Nephron (organoid): ENCODE results near the gene IFNK.

ENCODE experiments used
- H3K27ac Mint-ChIP-seq, 3 experiments: 2 replicates each; pipeline ENCODE4 v1.8.0; 2020; ENCODE audit warnings: mixed read lengths in 3 of 3, mild to moderate bottlenecking in 2 of 3, moderate library complexity in 1 of 3
- H3K27me3 Mint-ChIP-seq: 2 replicates; pipeline ENCODE4 v1.8.0; 2021; ENCODE audit warnings: low read depth, mild to moderate bottlenecking, moderate library complexity, mixed read lengths
- H3K36me3 Mint-ChIP-seq: 2 replicates; pipeline ENCODE4 v1.8.0; 2020; ENCODE audit warnings: low read depth, mixed read lengths
- H3K4me1 Mint-ChIP-seq: 2 replicates; pipeline ENCODE4 v1.8.0; 2020; ENCODE audit warnings: mixed read lengths
- H3K4me3 Mint-ChIP-seq, 3 experiments: 2 replicates each; pipeline ENCODE4 v1.8.0; 2020; ENCODE audit warnings: mild to moderate bottlenecking in 3 of 3, mixed read lengths in 3 of 3, moderate library complexity in 2 of 3
- H3K9me3 Mint-ChIP-seq: 2 replicates; pipeline ENCODE4 v1.8.0; 2020; ENCODE audit warnings: mixed read lengths
- CTCF ChIP-seq, 3 experiments: fragments of 200-600 bp; sonication (generic); IDR thresholded peaks; one replicate each; pipeline ENCODE4 v1.5.0; 2021; ENCODE audit warnings: antibody characterized with exemption in 3 of 3; ENCODE audit not compliant: unreplicated experiment in 3 of 3

Gene IFNK

DNA sequence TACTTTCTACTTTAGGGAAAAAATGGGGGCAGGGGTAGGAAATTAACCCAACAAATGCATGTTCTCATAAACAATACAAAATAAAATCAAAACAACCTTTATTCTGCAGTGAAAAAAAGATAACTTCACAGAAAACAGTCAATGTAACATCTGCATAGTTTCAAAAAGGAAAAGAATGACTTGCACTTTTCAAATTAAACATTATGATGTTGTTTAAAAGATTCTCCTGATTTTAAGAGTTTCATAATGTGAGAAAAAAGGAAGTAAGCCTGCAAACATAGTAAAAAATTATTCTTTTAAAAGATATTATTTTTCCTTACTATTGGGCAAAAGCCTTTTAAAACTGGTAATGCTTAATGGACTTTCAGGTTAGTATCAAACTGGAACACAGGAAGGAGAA, 41.6 kb downstream of the IFNK start:
- no peak overlapping the region for H3K4me3 Mint-ChIP-seq
- H3K4me1 Mint-ChIP-seq: peaks cover 2% of the 10 kb centered on the region
- H3K27ac Mint-ChIP-seq: no peak overlapping the region
- H3K36me3 Mint-ChIP-seq: peaks cover 25% of the 10 kb centered on the region
- no peaks in the 10 kb centered on the region for H3K9me3 Mint-ChIP-seq
- H3K27me3 Mint-ChIP-seq: no peaks in the 10 kb centered on the region
- no peak for TF ChIP-seq CTCF (IDR thresholded peaks at IDR 0.05; ENCODE audit: unreplicated experiment in 3 of 3)

- no peak for TF ChIP-seq CTCF (IDR thresholded peaks at IDR 0.05; ENCODE audit: unreplicated experiment in 3 of 3)
- H3K27me3 Mint-ChIP-seq: no peaks in the 10 kb centered on the region
- peaks cover 6% of the 10 kb centered on the region for H3K4me1 Mint-ChIP-seq
- no peaks in the 10 kb centered on the region for H3K9me3 Mint-ChIP-seq
- no peak overlapping the region for H3K27ac Mint-ChIP-seq
- peaks cover 22% of the 10 kb centered on the region for H3K36me3 Mint-ChIP-seq
- H3K4me3 Mint-ChIP-seq: no peak overlapping the region
Measured at GRCh38 chr9:27566118-27566517, 42.0 kb downstream of the IFNK start.

DNA sequence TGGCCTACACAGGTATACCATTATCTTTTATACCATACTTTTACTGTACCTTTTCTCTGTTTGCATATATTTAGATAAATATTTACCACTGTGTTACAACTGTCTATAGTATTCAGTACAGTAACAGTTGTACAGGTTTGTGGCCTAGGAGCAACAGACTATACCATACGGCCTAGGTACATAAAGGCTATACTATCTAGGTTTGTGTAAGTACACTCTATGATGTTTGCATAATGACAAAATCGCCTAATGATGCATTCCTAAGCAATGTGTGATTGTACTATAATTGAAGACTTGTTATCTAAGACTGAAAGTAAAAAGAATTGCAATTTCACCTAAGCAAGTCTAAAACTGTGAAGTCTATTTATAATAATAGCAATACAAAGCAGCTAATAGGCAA, 45.3 kb downstream of the IFNK start:
- Mint-ChIP-seq H3K4me1 (peaks cover 24% of the 10 kb centered on the region), H3K4me3 (no peak overlapping the region), H3K27me3 (no peaks in the 10 kb centered on the region), H3K36me3 (peaks cover 11% of the 10 kb centered on the region), H3K27ac (no peak overlapping the region), H3K9me3 (no peaks in the 10 kb centered on the region)
- TF ChIP-seq CTCF (IDR thresholded peaks at IDR 0.05; ENCODE audit: unreplicated experiment in 3 of 3): no peak

DNA sequence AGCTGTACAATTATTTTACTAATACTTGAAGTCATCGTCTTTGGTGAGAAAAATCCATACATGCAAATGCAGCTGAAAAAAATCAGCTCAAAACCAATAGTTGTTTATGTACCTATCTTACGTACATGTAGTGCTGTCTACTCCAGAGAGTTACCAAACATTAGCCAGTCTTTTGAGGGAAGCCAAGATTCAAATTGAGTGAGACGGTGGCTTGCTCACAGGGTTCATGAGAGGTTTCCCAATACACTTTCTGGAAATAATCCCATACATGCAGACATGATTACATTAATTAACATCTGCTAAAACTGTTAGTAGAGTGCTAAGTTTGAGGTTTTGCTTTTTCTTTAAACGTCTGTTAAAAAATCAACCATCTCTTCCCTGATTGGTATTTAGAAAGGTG, 46.9 kb downstream of the IFNK start:
- peaks cover 28% of the 10 kb centered on the region for H3K4me1 Mint-ChIP-seq
- H3K36me3 Mint-ChIP-seq: peaks cover 4% of the 10 kb centered on the region
- TF ChIP-seq CTCF (IDR thresholded peaks at IDR 0.05; ENCODE audit: unreplicated experiment in 3 of 3): no peak
- H3K27ac Mint-ChIP-seq: peak overlapping the region in 1 of 3 experiments; percentile 29
- H3K4me3 Mint-ChIP-seq: peak overlapping the region; percentile 10 to 65 (median 19)
- H3K9me3 Mint-ChIP-seq: no peaks in the 10 kb centered on the region
- H3K27me3 Mint-ChIP-seq: no peaks in the 10 kb centered on the region

DNA sequence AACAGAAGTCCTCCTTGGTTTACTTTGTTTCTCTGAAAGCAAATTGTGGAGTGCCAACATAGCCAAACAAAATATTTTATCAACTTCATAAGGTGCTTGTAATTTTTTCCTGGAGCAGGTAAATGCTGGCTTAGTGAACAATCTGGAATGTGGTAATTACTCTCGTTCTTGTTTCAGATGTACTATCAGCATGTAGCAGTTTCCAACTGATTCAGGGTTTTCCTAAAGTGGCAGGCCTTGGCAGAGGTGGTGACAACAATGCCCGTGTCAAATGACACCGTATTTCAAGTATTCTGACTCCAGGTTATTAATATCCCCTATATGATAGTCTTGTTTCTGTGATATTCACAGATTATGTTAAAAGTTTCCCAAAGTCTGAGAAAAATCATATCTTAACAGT, 48.0 kb downstream of the IFNK start:
- Mint-ChIP-seq H3K27me3 (no peaks in the 10 kb centered on the region), H3K4me1 (peaks cover 28% of the 10 kb centered on the region), H3K4me3 (peak overlapping the region; percentile 93 to 99 (median 98)), H3K36me3 (no peaks in the 10 kb centered on the region), H3K9me3 (peaks cover 2% of the 10 kb centered on the region), H3K27ac (peak overlapping the region; percentile 96 to 100 (median 98))
- TF ChIP-seq CTCF (IDR thresholded peaks at IDR 0.05; ENCODE audit: unreplicated experiment in 3 of 3): no peak

- Mint-ChIP-seq H3K4me3 (peak overlapping the region; percentile 93 to 99 (median 98)), H3K27me3 (no peaks in the 10 kb centered on the region), H3K27ac (peak overlapping the region; percentile 96 to 100 (median 98)), H3K9me3 (peaks cover 2% of the 10 kb centered on the region), H3K4me1 (peaks cover 28% of the 10 kb centered on the region), H3K36me3 (no peaks in the 10 kb centered on the region)
- TF ChIP-seq CTCF (IDR thresholded peaks at IDR 0.05; ENCODE audit: unreplicated experiment in 3 of 3): no peak
Measured at GRCh38 chr9:27572566-27572917, 48.5 kb downstream of the IFNK start.
